ENCODE results near the gene HDAC8. TPM values are rescaled to one million over a fixed set of nuclear protein-coding genes. Genes with fewer than 3 reads are reported as not detected.

HDAC8 gene
- total and polyA plus RNA-seq, 9 of the 15 experiments (the other 6 are each of a cell fraction or from before 2014, with no cell fraction given): 18.9 to 53.8 (median 28.7) TPM

- intact Hi-C loops (cut with micrococcal nuclease): no loop called here
Observed at GRCh38 chrX:72340626-72341025, 232.0 kb downstream of the HDAC8 start.

More at GRCh38 chrX:72340626-72341025, 232.0 kb downstream of the HDAC8 start:
- H3K27ac ChIP-seq (ENCODE audit: extremely low read depth, low read depth, low read length): no peak overlapping the region
- ATAC-seq: no peak
- no peaks in the 10 kb centered on the region for H4K20me1 ChIP-seq (replicated peaks; ENCODE audit: control insufficient read depth, insufficient read depth, low read length)
- CTCF ChIA-PET (ENCODE audit: low intra/inter-chr PET ratio): no interaction called here
- DNase-seq (ENCODE audit: extremely low read depth in 1 of 4, low spot score in 3 of 4): no peak
- H3K4me3 ChIP-seq: no peak overlapping the region
- H3K9me3 ChIP-seq (replicated peaks; ENCODE audit: control insufficient read depth, insufficient read depth, low read depth, low read length): no peaks in the 10 kb centered on the region
- BruUV-seq (replicated peaks): no TSS peak
- peak in 1 of 3 experiments; percentile 4; a peak in 1 of 6 replicates for TF ChIP-seq CTCF (IDR thresholded peaks at IDR 0.05 in 2 of 3, conservative IDR thresholded peaks at IDR 0.05 in 1 of 3; ENCODE audit: insufficient read depth in 2 of 3, low read depth in 1 of 3, low read length in 3 of 3)
- no peak for TF ChIP-seq TSC22D4 (tag; IDR thresholded peaks at IDR 0.05)
- H2AFZ ChIP-seq (ENCODE audit: low read depth, low read length): no peak overlapping the region
- FAIRE-seq: no peak
- no peaks in the 10 kb centered on the region for H3K27me3 ChIP-seq (ENCODE audit: control insufficient read depth in 2 of 2, insufficient read depth in 2 of 2, low read length in 2 of 2)
- no peak overlapping the region for H3K9ac ChIP-seq (ENCODE audit: insufficient read depth in 1 of 2, low read depth in 2 of 2, low read length in 2 of 2)
- 29% methylated on average over 2 of the region's 2 CpGs for WGBS (ENCODE audit: insufficient coverage, low coverage, missing lambda C conversion rate)
- H3K36me3 ChIP-seq (ENCODE audit: control insufficient read depth, insufficient read depth, low read length): no peaks in the 10 kb centered on the region
- no peaks in the 10 kb centered on the region for H3K9me1 ChIP-seq (ENCODE audit: control insufficient read depth, insufficient read depth, low read length)
- in situ Hi-C loops (cut with MboI): no loop called here
- H3K4me1 ChIP-seq (replicated peaks in 1 of 2; ENCODE audit: control insufficient read depth in 2 of 2, insufficient read depth in 2 of 2, low read length in 2 of 2): no peaks in the 10 kb centered on the region; a peak in 1 of 5 replicates
- no peak overlapping the region for H3K4me2 ChIP-seq (ENCODE audit: insufficient read depth, low read length)
- no peaks in the 10 kb centered on the region for H3K79me2 ChIP-seq (ENCODE audit: control insufficient read depth, insufficient read depth, low read length)
- POLR2A ChIA-PET: interaction anchor here (0.8 kb wide), 1 partner anchor 9 kb away, joined by 3 read pairs; no protein-coding TSS in a partner anchor
